ENCODE results near the gene CDR2. TPM values are rescaled to one million over a fixed set of nuclear protein-coding genes. Genes with fewer than 3 reads are reported as not detected.

Gene CDR2
- total RNA-seq, 1 donor from 2014 or later: 57.6 TPM

GRCh38 chr16:22386976-22387375, 12.6 kb upstream of the CDR2 start:
- Histone ChIP-seq H3K9me3 (ENCODE audit: insufficient read depth, low read depth, low read length) (no peaks in the 10 kb centered on the region), H3K4me1 (ENCODE audit: insufficient read depth, low read length) (peaks cover 4% of the 10 kb centered on the region), H2AFZ (ENCODE audit: low read depth, low read length) (no peak overlapping the region), H4K20me1 (ENCODE audit: insufficient read depth, low read length) (no peaks in the 10 kb centered on the region), H3K4me2 (ENCODE audit: low read length) (peak overlapping the region; percentile 64), H3K9ac (ENCODE audit: low read length) (no peak overlapping the region), H3K36me3 (ENCODE audit: insufficient read depth, low read length) (no peaks in the 10 kb centered on the region), H3K27ac (ENCODE audit: low read depth, low read length) (peak overlapping the region; percentile 45), H3K4me3 (ENCODE audit: insufficient read depth, low read depth, low read length) (no peak overlapping the region), H3K27me3 (ENCODE audit: insufficient read depth, low read length) (no peaks in the 10 kb centered on the region), H3K79me2 (ENCODE audit: insufficient read depth, low read length) (no peaks in the 10 kb centered on the region)
- peak; percentile 92 for DNase-seq (ENCODE audit: low read depth)
- Mint-ChIP-seq H3K4me1 (ENCODE audit: low read depth, unreplicated experiment) (no peaks in the 10 kb centered on the region), H3K36me3 (ENCODE audit: low read depth, unreplicated experiment) (no peaks in the 10 kb centered on the region), H3K4me3 (ENCODE audit: unreplicated experiment) (no peak overlapping the region), H3K9me3 (ENCODE audit: unreplicated experiment) (no peaks in the 10 kb centered on the region), H3K27ac (ENCODE audit: unreplicated experiment) (no peak overlapping the region), H3K27me3 (ENCODE audit: low read depth, unreplicated experiment) (no peaks in the 10 kb centered on the region)
- peak; percentile 71 for FAIRE-seq
- TF ChIP-seq CTCF (IDR thresholded peaks at IDR 0.05; ENCODE audit: insufficient read depth, low read depth, low read length): no peak
- TF ChIP-seq EZH2 (IDR thresholded peaks at IDR 0.05; ENCODE audit: insufficient read depth, low read length): no peak

GRCh38 chr16:22385196-22385595, 10.8 kb upstream of the CDR2 start:
- no peak for DNase-seq (ENCODE audit: low read depth)
- no peak for TF ChIP-seq EZH2 (IDR thresholded peaks at IDR 0.05; ENCODE audit: insufficient read depth, low read length)
- no peak for TF ChIP-seq CTCF (IDR thresholded peaks at IDR 0.05; ENCODE audit: insufficient read depth, low read depth, low read length)
- H4K20me1 ChIP-seq (ENCODE audit: insufficient read depth, low read length): no peaks in the 10 kb centered on the region
- H3K27ac ChIP-seq (ENCODE audit: low read depth, low read length): no peak overlapping the region
- no peak overlapping the region for H3K9ac ChIP-seq (ENCODE audit: low read length)
- no peaks in the 10 kb centered on the region for H3K79me2 ChIP-seq (ENCODE audit: insufficient read depth, low read length)
- H3K9me3 Mint-ChIP-seq (ENCODE audit: unreplicated experiment): no peaks in the 10 kb centered on the region
- H3K27me3 ChIP-seq (ENCODE audit: insufficient read depth, low read length): no peaks in the 10 kb centered on the region
- H3K4me3 Mint-ChIP-seq (ENCODE audit: unreplicated experiment): no peak overlapping the region
- H3K4me1 Mint-ChIP-seq (ENCODE audit: low read depth, unreplicated experiment): no peaks in the 10 kb centered on the region
- H3K27ac Mint-ChIP-seq (ENCODE audit: unreplicated experiment): no peak overlapping the region
- H3K9me3 ChIP-seq (ENCODE audit: insufficient read depth, low read depth, low read length): no peaks in the 10 kb centered on the region
- H3K36me3 Mint-ChIP-seq (ENCODE audit: low read depth, unreplicated experiment): no peaks in the 10 kb centered on the region
- H3K27me3 Mint-ChIP-seq (ENCODE audit: low read depth, unreplicated experiment): no peaks in the 10 kb centered on the region
- no peak overlapping the region for H3K4me3 ChIP-seq (ENCODE audit: insufficient read depth, low read depth, low read length)
- H3K4me1 ChIP-seq (ENCODE audit: insufficient read depth, low read length): peaks cover 4% of the 10 kb centered on the region
- H2AFZ ChIP-seq (ENCODE audit: low read depth, low read length): no peak overlapping the region
- FAIRE-seq: no peak
- H3K36me3 ChIP-seq (ENCODE audit: insufficient read depth, low read length): no peaks in the 10 kb centered on the region
- no peak overlapping the region for H3K4me2 ChIP-seq (ENCODE audit: low read length)

GRCh38 chr16:22383827-22384226, 9.4 kb upstream of the CDR2 start:
- Histone ChIP-seq H3K9me3 (ENCODE audit: insufficient read depth, low read depth, low read length) (no peaks in the 10 kb centered on the region), H3K4me2 (ENCODE audit: low read length) (no peak overlapping the region), H3K9ac (ENCODE audit: low read length) (no peak overlapping the region), H3K27me3 (ENCODE audit: insufficient read depth, low read length) (no peaks in the 10 kb centered on the region), H3K79me2 (ENCODE audit: insufficient read depth, low read length) (no peaks in the 10 kb centered on the region), H3K4me1 (ENCODE audit: insufficient read depth, low read length) (peaks cover 4% of the 10 kb centered on the region), H3K4me3 (ENCODE audit: insufficient read depth, low read depth, low read length) (no peak overlapping the region), H3K36me3 (ENCODE audit: insufficient read depth, low read length) (no peaks in the 10 kb centered on the region), H4K20me1 (ENCODE audit: insufficient read depth, low read length) (no peaks in the 10 kb centered on the region), H3K27ac (ENCODE audit: low read depth, low read length) (no peak overlapping the region), H2AFZ (ENCODE audit: low read depth, low read length) (no peak overlapping the region)
- DNase-seq (ENCODE audit: low read depth) (no peak), FAIRE-seq (no peak)
- H3K27me3 Mint-ChIP-seq (ENCODE audit: low read depth, unreplicated experiment): no peaks in the 10 kb centered on the region
- no peak overlapping the region for H3K4me3 Mint-ChIP-seq (ENCODE audit: unreplicated experiment)
- H3K4me1 Mint-ChIP-seq (ENCODE audit: low read depth, unreplicated experiment): no peaks in the 10 kb centered on the region
- H3K27ac Mint-ChIP-seq (ENCODE audit: unreplicated experiment): no peak overlapping the region
- no peaks in the 10 kb centered on the region for H3K36me3 Mint-ChIP-seq (ENCODE audit: low read depth, unreplicated experiment)
- H3K9me3 Mint-ChIP-seq (ENCODE audit: unreplicated experiment): no peaks in the 10 kb centered on the region
- no peak for TF ChIP-seq EZH2 (IDR thresholded peaks at IDR 0.05; ENCODE audit: insufficient read depth, low read length)
- no peak for TF ChIP-seq CTCF (IDR thresholded peaks at IDR 0.05; ENCODE audit: insufficient read depth, low read depth, low read length)

Data from astrocyte (in vitro differentiated cells and primary cell).